GM21367 (cell line): ENCODE data around the gene TNS1.

Experiments
- ATAC-seq: cut with Tn5 transposase; IDR thresholded peaks from one replicate; pipeline ENCODE4 v1.9.1; 2021; ENCODE audit not compliant: unreplicated experiment

The TNS1 gene

DNA sequence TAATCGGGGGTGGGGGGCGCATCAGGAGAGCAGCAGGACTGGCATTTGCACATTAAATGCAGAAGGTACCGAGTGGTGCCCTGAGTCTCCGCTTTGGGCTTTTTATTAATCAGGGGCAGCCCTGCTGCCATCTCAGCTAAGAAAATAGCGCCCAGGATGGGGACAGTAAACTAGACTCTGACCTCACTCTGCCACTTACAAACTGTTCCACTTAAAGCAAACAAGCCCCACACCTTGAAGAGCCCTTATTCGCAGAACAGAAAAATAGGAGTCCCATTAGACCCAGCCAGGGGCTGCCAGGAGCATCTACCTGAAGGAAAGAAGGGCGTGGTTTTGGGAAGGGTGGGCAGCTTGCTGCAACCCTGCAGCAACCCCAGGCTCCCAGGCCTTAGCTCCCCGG lies 165.3 kb downstream of the TNS1 start:
- no peak for ATAC-seq

DNA sequence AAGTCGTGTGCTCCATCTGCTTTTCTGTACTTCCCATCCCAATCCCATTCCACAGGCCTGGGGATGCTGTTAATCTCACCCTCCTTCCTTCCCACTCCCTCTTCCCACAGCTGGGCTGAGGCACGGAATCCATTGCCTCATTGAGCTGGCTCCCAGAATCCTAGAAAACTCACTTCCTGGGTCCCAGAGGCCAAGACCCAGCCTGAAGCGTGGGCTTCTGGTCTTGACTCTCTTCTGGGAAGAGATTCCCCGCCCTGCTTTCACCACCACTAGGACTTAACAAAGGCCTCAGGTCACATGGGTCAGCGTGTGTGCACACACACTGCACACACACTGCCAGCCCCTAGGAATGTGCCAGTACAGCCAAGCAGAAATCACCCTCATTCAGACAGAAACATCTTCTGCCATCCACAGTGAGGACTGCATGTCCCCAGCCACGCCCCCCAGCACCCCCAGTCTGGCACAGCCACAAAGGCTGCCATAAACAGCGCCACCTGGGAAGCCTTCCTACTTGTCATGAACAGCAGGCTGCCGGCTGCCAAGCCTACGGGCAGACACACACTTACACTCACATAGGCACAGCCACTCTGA lies 165.8 kb downstream of the TNS1 start:
- ATAC-seq: no peak

DNA sequence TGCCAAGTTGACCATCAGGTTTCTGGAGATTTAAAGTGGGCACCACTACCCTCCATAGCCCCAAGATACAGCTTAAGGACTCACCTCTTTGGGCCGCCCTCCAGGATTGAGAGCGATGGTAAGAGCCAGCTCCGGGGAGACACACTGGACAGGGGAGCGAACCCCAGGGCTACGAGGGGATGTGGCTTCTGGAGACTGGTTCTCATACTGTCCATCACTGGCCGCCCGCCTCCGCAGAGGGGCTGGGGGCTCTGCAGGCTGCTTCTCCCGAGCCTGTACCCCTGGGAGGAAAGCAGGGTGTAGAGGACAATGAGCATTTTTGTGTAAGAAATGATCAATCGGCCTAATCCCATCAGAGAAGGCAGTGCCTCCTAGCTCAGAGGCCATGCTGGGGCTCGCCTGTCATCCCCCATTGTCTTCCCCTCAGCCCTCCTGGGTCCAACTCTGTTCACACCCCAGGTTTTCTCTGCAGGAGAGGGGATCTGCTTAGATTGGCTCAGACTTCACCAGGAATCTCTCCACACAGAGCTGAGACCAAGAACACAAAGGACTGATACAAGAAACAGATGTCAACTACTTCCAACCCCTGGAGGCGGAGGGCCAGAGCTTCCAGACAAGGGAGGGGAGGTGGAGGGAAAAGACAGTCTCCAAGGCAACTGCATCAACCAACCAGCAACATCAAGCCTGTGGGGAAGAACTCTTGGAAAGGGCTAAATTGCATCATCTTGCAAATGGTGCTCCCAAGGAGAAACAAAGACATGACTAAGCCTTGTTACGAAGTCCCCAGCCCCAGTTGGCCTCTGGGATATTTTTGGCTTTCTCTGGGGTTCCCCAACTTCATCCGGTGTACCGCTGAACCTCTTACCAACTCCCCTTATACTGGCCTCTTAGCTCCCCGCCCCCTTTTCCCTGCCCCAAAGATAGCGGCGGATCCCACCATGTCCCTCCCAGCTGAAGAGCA lies 166.6 kb downstream of the TNS1 start:
- ATAC-seq: no peak

DNA sequence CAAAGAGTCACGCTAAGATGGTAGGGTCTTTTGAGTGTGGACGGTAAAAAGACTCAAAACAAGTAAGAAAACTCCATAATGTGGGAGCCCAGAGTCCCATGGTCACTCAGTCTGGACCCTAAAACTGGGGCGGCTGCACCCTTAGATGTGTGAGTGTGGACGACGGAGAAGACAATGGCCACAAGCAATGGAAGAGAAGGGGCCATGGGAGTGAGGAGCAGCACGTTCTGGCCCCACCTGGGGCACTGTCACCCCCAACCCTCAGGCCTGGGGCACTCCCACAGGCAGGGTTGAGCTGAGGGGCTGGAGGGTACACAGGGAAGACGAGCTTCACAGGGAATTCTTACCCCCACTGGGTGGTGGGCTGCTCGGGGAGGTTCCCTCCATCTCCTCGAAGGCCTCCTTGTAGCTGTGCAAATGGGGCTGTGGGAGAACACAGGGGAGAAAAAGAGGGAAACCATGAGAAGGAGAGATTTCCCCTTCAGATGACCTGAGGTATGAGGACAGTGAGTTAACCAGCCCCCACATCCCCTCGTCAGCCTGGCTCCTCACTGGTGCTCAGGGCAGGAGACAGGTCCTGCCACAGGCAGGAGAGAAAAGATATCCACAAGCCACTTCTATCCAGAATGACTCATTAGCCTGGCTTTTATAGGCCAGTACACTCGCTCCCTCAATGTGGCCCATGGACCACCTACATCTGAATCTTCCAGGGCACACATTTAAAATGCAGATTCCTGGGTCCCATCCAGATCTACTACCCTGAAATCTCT lies 167.9 kb downstream of the TNS1 start:
- ATAC-seq: no peak

DNA sequence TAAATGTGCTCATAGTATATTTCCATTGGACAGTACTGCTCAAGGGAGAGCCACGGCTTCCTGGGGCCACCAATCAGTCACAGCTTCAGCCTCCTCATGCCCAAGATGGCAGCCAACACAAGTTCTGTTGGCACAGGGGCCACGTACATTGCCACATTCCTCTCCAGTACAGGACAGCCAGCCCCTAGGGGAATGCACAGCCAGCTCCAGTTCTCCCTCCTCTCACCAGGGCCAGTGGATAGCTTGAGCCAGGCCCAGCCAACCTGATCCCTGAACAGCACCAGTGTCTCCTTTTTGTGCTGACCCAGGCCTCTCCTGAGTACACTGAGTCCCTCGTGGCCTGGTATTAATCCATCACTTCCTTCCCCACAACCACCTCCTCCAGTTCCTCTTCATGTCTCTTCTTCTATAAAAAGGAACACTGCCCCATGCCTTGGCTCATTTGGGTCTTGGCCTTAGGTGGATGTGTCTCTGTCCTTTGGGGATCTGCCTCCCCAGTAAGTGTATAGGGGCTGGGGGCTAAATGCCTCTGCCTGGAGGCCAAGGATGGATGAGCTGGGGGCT lies 168.7 kb downstream of the TNS1 start:
- no peak for ATAC-seq

DNA sequence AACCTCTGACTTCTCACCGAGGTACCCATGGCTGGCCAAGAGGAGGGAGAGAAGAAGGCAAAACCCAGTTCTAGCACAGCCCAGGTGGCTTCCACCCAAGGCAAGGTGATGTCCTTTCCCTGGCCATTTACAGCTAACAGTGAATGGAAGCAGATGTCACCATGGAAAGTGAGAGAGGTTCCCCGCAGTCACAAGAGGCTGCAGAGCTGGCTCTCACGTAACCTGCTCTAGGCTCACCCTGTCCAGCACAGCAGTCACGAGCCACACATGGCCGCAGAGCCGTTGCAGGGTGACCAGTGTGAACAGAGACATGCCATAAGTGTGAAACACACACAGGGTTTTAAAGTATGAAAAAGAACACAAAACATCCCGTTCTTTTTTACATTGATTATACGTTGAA lies 169.4 kb downstream of the TNS1 start:
- ATAC-seq: no peak

DNA sequence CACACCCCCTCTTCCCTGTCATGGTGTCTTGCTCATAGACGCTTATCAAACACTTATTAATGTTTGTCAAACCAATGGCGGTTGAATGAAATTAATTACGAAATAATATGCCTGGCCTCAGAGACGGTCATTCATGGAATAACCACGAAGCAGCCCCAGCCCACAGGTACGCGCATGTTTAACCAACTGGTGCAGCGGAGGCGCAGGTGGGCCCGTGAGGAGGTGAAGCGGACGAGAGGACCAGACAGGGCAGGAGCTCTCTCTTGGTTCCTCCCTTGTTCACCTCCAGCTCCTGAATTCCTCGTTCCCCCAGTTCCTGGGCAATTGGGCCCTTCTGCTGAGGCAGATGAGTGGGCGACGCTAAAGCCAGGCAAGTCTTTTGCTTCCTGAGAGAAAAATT lies 169.8 kb downstream of the TNS1 start:
- no peak for ATAC-seq

DNA sequence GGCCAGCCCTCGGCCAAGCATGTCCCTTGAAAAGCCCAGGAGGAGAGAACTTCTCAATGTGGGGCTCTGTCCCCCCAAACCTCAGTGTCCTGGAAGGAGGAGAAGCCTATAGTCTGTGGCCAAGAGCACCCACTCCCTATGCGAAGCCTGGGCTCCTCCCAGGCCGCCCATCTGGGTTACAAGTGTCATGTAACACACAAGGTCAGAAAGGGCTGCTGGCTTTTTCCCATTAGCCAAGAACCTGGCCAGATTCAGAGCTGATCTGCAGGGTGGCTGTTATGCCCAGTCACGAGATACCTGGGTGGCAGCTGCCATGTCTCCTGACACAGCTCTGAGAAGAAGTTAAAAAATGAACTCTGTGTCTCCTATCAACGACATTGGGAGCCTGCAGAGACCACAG lies 170.7 kb downstream of the TNS1 start:
- no peak for ATAC-seq

DNA sequence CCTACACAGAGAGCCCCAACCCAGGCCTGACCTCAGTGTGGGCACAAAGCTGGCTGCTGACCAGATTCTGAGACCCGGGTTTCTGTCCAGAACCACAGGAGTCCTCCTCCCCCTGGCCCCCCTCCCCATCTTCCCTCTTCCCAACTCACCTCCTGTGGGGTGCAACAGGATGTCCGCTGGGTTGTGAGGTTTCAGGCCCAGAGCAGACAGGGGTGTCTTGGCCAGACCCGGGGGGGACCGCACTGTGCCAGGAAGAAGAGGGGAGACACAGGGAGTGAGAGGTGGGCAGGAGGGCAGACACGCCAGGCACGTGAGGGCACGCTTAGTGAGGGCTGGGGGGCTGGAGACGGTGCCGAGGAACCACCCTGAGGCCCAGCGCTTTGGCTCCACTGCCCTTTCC lies 171.5 kb downstream of the TNS1 start:
- no peak for ATAC-seq

DNA sequence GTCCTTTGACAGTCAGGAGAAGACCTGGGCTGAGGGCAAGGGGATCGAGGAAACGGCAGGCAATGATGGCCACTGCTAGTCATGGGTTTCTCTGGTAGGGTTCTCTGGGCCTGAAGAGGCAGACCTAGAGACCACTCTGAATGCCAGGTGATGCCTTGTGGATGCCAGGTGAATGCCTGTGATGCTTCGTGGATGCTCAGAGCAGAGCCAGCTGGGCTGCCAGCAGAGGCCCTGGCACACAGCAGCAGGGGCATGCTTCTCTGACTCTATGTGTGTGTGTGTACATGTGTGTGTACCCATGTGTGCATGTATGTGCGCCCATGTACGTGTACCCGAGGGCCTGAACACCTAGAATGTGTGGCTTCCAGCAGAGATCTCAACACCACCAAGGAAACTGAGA lies 172.0 kb downstream of the TNS1 start:
- ATAC-seq: no peak

DNA sequence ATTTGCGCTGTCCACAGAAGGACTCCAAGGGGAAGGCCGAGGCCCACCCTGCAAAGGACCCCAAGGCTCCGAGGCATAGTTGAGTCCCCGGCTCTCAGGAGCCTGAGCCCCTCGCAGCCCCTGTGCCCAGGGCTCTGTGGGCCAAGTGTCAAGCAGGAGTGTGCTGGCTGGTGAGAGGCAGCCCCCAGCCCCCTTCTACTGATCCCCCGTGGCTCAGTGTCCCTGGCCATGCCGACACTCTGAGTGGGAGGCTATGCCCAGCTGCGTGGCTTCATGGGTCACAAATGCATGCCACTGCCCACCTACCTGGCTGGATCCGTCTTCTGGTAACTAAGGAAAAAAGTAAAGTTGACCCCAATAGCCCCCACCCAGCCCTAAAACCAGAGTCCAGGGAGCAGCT lies 172.7 kb downstream of the TNS1 start:
- no peak for ATAC-seq

DNA sequence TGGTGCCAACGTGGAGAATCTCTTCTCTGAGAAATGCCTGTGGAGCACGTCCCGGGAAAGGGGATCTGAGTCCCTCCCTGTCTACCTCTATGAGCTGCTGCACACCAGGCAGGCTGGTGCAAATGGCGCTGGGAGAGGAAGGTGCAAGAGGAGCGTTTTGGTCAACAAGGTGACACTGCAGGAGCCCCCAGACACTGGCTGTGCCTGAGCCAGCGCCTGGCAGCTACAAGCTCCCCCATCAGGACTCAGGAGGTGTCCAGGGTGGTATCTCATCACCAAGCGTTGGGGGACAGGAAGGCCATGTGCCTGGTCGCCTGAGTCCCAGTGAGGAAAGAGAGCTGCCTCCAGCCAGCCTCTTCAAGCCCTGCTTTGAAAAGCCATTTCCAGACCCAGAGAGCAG lies 173.4 kb downstream of the TNS1 start:
- ATAC-seq: no peak

DNA sequence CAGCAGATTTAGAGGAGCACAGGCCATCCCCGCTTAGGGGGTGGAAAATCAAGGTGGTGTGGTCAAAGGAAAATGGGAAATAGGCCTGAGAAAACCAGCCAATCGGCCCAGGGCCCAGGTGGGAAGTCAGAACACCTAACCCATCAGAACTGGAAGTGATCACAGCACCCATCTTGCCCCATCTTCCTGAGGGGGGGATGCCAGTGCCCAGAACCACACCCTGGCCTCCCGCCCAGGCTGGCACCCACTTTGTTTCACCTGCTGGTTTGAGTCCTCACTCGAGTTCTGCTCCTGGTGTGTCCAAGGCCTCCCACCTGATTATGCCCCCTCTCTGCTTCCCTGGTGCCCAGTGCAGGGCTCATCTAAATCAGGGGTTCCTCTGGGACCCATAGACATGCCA lies 174.5 kb downstream of the TNS1 start:
- ATAC-seq: no peak

DNA sequence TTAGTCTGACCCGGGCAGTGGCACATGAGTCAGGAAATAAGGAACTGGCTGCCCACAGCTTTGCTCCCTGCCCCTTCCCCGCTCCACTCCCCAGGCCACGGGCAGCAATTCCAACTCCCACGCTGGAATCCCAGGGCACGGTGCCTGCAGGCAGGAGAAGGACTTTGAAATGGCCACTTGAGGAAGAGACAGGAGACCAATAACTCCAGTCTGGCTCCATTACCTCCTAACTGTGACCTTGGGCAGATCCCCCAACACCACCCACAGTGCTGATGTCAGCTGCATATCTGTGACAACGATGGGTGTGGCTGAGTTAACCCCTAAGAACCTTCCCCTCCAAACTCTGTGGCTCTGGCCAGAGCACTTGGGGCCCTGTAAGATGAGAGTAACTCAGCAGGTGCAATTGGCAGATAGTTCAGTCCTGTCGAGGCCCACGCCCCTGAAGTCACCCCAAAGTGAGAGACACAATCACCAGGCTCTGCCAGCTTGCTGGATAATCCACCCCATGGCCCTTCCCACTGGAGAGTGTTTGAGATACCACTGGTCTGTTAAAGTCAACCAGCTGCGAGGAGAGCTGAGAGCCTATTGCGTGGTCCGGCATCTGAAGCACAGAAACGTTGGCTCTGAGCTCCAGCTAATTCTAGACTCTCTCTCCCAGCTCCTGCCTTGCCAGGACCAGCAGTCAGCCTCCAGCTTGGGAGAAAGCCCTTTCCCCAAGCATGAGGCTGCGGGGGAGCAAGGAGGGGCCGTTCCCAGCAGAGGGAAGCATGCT lies 175.2 kb downstream of the TNS1 start:
- ATAC-seq: no peak

DNA sequence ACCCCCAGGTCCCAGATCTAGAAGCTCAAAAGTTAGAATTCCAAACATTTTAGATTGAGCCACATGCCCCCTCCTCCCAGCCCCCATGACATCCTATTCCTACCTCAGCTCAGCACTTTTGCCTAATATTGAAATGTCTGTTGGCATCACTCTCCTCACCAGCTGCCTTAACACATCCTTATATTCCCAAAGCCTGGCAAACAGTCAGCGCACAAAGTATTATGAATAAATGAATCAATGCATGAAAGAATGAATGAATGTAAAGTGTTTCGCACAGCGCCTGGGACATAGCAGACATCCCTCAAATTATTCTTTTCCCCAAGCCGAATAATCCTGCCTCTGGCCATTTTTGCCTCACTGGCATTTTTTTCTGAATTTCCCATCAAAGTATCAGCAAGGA lies 175.8 kb downstream of the TNS1 start:
- no peak for ATAC-seq

DNA sequence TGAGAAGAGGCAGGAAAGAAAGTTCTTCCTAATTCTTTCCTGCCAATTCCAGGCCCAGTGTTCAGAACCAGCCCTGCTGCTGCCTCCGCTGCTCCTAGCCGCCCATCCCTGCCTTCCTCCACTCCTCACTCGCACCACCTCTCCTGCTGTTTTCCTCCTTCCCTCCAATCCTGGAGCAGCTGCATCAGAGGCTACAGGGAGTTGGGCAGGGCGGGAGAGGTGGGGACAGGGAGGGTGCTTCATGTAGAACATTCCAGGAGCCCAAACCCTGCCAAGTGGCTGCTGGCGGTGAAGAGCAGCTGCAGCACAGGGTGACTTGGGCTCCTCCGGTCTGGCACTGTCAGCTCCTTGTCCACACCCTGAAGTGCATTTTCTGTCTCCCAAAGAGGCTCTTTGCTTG lies 176.3 kb downstream of the TNS1 start:
- ATAC-seq: no peak

DNA sequence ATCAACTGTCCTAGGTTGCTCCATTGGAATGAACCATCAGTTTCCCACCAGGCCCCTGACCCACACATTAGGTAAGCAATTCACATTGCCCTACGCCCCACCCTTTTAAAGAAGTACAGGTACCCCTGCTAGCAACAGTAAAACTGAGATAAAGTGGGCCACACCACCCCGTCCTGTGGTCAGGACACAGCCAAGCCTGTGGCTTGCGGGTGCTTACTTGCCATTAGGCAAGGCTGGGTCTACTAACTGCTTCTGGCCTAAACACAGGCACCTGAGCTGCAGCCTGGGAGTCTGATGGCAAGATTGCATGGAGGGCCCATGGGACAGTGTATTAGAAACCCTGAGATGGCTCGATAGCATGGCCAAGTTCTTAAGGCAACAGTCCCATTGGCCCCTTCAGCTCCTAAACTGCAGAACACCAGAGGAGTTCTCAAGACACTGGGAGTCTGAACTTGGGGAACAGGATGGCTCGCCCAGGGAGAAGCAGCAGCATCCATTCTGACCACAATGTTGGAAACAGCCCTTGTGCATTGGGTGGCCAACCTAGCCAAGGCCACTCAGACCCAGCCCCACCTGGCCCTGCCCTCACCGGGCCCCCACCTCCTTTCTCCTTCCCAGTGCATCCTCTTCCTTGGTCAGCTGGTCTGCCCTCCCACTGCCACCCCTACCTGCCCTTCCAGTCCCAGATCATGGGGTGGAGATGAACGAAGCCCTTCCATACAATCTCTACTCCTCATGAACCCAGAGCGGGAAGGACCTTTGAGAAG lies 177.1 kb downstream of the TNS1 start:
- ATAC-seq: no peak

DNA sequence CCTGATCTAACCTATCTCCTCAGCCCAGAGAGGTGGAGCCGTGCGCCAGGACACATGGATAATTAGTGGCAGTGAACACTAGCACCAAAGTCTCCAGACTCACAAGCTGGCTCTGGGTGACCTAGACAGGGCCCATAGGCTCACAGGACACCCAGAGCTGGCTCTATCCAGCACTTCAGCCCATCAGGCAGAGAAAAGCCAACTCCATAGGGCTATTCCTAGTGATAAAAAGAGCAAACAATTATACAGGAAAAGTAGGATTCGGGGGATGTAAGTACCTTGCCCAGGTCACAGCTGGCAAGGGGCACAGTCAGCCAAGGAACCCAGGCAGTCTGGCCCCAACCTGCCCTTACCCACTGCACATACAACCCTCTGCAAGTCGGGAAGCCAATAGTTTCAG lies 178.6 kb downstream of the TNS1 start:
- ATAC-seq: no peak

DNA sequence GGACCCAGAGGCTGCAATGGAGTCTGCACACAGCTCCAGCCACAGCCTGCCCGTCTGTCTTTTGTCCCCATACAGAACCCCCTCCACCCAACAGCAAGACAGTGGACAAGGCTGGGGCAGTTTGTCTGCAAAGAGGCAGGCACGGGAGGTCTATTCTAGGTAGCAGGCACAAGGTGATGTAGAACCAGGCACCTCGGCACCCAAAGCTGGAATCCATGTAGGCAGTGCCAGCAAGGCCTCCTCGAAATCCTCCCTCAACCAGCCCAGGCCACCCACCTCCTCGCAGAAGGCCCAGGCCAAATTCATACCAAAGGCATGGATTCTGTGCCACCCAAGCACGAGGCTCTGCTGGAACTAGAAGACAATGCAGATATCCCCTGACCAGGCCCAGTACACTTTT lies 179.2 kb downstream of the TNS1 start:
- no peak for ATAC-seq
